Measurements from ENCODE around the gene ZNF281. TPM values are rescaled to one million over a fixed set of nuclear protein-coding genes. Genes with fewer than 3 reads are reported as not detected.

Gene ZNF281
- polyA plus RNA-seq, 1 of the 3 experiments (the other 2 are of a cell fraction) = 3.0 TPM

- Histone ChIP-seq H3K27me3 (ENCODE audit: insufficient read depth) (no peaks in the 10 kb centered on the region), H3F3A (replicated peaks; ENCODE audit: insufficient read depth) (no peaks in the 10 kb centered on the region), H3K27ac (ENCODE audit: low read depth in 2 of 2, low read length in 1 of 2) (no peak overlapping the region), H3K9ac (no peak overlapping the region), H2AFZ (ENCODE audit: low read depth) (no peak overlapping the region), H3K9me3 (no peaks in the 10 kb centered on the region), H3K36me3 (replicated peaks in 1 of 2; ENCODE audit: control insufficient read depth in 1 of 2, insufficient read depth in 2 of 2, low read length in 1 of 2) (no peaks in the 10 kb centered on the region), H3K9me2 (no peaks in the 10 kb centered on the region), H3K79me2 (ENCODE audit: insufficient read depth) (no peaks in the 10 kb centered on the region), H4K20me1 (ENCODE audit: insufficient read depth) (no peaks in the 10 kb centered on the region), H3K4me2 (no peak overlapping the region), H3K4me3 (ENCODE audit: low read depth in 2 of 2, low read length in 1 of 2) (no peak overlapping the region), H3K4me1 (ENCODE audit: control insufficient read depth in 1 of 2, insufficient read depth in 2 of 2, low read depth in 1 of 2, low read length in 1 of 2) (peaks cover 0 to 4% of the 10 kb centered on the region in 2 experiments; a peak in 1 of 4 replicates)
- TF ChIP-seq GATA2 (CRISPR knock-in tag; IDR thresholded peaks at IDR 0.05) = 0 out of 2 replicates have a peak, but pooled peaks have one; percentile 16
- TF ChIP-seq, protein P1, sequence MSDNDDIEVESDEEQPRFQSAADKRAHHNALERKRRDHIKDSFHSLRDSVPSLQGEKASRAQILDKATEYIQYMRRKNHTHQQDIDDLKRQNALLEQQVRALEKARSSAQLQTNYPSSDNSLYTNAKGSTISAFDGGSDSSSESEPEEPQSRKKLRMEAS (IDR thresholded peaks at IDR 0.05; ENCODE audit: low read depth) = no peak
- ChIA-PET POLR2A (no interaction called here), CTCF (interaction anchor here (1.1 kb wide), 1 partner anchor 34 kb away, joined by 3 read pairs; no protein-coding TSS in a partner anchor)
- DNase-seq = peak; percentile 21
- WGBS (ENCODE audit: low lambda C conversion rate) = 79% methylated on average over 5 of the region's 5 CpGs
Measured at GRCh38 chr1:200454425-200454824, 44.6 kb upstream of the ZNF281 start.

DNA sequence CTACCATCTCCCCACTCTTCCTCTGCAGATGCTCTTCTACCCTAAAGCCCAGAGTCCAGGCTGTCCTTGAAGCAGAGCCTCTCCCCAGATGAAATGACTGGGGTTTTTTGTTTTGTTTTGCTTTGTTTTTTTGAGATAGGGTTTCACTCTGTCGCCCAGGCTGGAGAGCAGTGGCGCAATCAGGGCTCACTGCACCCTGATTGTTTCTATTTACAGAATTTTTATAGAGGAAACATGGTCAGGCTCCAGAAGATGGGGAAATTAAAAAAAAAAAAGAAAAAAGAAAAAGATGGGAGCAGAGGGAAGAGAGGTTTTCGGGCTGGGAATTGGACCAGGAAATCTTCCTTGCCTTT, 43.7 kb upstream of the ZNF281 start:
- ChIA-PET CTCF (no interaction called here), POLR2A (no interaction called here)
- no peak overlapping the region for H3K27ac ChIP-seq (ENCODE audit: low read depth in 2 of 2, low read length in 1 of 2)
- no peaks in the 10 kb centered on the region for H4K20me1 ChIP-seq (ENCODE audit: insufficient read depth)
- DNase-seq = no peak
- H3K9me3 ChIP-seq = no peaks in the 10 kb centered on the region
- no peak overlapping the region for H3K4me2 ChIP-seq
- no peak overlapping the region for H3K4me3 ChIP-seq (ENCODE audit: low read depth in 2 of 2, low read length in 1 of 2)
- H3K36me3 ChIP-seq (replicated peaks in 1 of 2; ENCODE audit: control insufficient read depth in 1 of 2, insufficient read depth in 2 of 2, low read length in 1 of 2) = no peaks in the 10 kb centered on the region
- no peak overlapping the region for H3K9ac ChIP-seq
- H3K27me3 ChIP-seq (ENCODE audit: insufficient read depth) = no peaks in the 10 kb centered on the region
- no peaks in the 10 kb centered on the region for H3K9me2 ChIP-seq
- TF ChIP-seq TEAD4 (IDR thresholded peaks at IDR 0.05; ENCODE audit: borderline replicate concordance, insufficient read depth) (no peak), JUND (IDR thresholded peaks at IDR 0.05) (no peak), NFIC (IDR thresholded peaks at IDR 0.05; ENCODE audit: borderline replicate concordance) (no peak), TCF12 (IDR thresholded peaks at IDR 0.05) (no peak), RFX5 (IDR thresholded peaks at IDR 0.05; ENCODE audit: low read length) (no peak), ELF1 (IDR thresholded peaks at IDR 0.05) (no peak), MXI1 (IDR thresholded peaks at IDR 0.05; ENCODE audit: low read depth, low read length) (no peak), RXRA (IDR thresholded peaks at IDR 0.05; ENCODE audit: borderline replicate concordance, low read depth) (no peak), FOXJ3 (CRISPR knock-in tag; IDR thresholded peaks at IDR 0.05) (no peak), FOSL2 (IDR thresholded peaks at IDR 0.05; ENCODE audit: borderline replicate concordance, low read depth) (no peak), POLR2AphosphoS5 (IDR thresholded peaks at IDR 0.05; ENCODE audit: low read depth, low read length) (no peak), REST (IDR thresholded peaks at IDR 0.05; ENCODE audit: low read depth, low read length) (no peak), SIN3A (IDR thresholded peaks at IDR 0.05; ENCODE audit: borderline replicate concordance, low read depth, low read length) (no peak)
- TF ChIP-seq, protein P2, sequence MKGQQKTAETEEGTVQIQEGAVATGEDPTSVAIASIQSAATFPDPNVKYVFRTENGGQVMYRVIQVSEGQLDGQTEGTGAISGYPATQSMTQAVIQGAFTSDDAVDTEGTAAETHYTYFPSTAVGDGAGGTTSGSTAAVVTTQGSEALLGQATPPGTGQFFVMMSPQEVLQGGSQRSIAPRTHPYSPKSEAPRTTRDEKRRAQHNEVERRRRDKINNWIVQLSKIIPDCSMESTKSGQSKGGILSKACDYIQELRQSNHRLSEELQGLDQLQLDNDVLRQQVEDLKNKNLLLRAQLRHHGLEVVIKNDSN (IDR thresholded peaks at IDR 0.05; ENCODE audit: borderline replicate concordance, low read depth) = no peak
- TF ChIP-seq, protein P3, sequence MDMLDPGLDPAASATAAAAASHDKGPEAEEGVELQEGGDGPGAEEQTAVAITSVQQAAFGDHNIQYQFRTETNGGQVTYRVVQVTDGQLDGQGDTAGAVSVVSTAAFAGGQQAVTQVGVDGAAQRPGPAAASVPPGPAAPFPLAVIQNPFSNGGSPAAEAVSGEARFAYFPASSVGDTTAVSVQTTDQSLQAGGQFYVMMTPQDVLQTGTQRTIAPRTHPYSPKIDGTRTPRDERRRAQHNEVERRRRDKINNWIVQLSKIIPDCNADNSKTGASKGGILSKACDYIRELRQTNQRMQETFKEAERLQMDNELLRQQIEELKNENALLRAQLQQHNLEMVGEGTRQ (IDR thresholded peaks at IDR 0.05; ENCODE audit: borderline replicate concordance, low read depth, low read length) = no peak
- no peak overlapping the region for H2AFZ ChIP-seq (ENCODE audit: low read depth)
- WGBS (ENCODE audit: low lambda C conversion rate) = 93% methylated on average over 3 of the region's 3 CpGs
- peaks cover 0 to 4% of the 10 kb centered on the region in 2 experiments; a peak in 1 of 4 replicates for H3K4me1 ChIP-seq (ENCODE audit: control insufficient read depth in 1 of 2, insufficient read depth in 2 of 2, low read depth in 1 of 2, low read length in 1 of 2)
- no peaks in the 10 kb centered on the region for H3K79me2 ChIP-seq (ENCODE audit: insufficient read depth)
- H3F3A ChIP-seq (replicated peaks; ENCODE audit: insufficient read depth) = no peaks in the 10 kb centered on the region

Data from SK-N-SH (cell line).